H1 (cell line): ENCODE measurements around the gene ZNF366. TPM values are rescaled to one million over a fixed set of nuclear protein-coding genes. Genes with fewer than 3 reads are reported as not detected.

Experiments
- CBX8 ChIP-seq: fragments of 300-800, 300-1000 bp; sonication (generic); IDR thresholded peaks from 2 replicates; pipeline ENCODE4 v1.7.1; 2016; ENCODE audit warnings: low read depth, low read length, borderline replicate concordance
- CREB1 ChIP-seq: IDR thresholded peaks from 2 replicates; pipeline ENCODE4 v1.6.1; 2012; ENCODE audit warnings: inconsistent platforms
- E2F6 ChIP-seq: IDR thresholded peaks from 2 replicates; pipeline ENCODE4 v1.6.1; 2012; ENCODE audit warnings: inconsistent platforms
- KDM5A ChIP-seq: fragments of 200-600 bp; IDR thresholded peaks from 2 replicates; pipeline ENCODE4 v1.7.1; 2012; ENCODE audit warnings: mild to moderate bottlenecking, low read length, inconsistent platforms, mixed read lengths
- MAX ChIP-seq: IDR thresholded peaks from 2 replicates; pipeline ENCODE4 v1.6.1; 2012; ENCODE audit warnings: inconsistent platforms
- NANOG ChIP-seq: IDR thresholded peaks from 2 replicates; pipeline ENCODE4 v1.6.1; 2011; ENCODE audit warnings: low read length, low read depth, mild to moderate bottlenecking, inconsistent platforms; ENCODE audit not compliant: insufficient read depth, poor library complexity, severe bottlenecking
- SIX5 ChIP-seq: IDR thresholded peaks from 2 replicates; pipeline ENCODE4 v1.6.1; 2011; ENCODE audit warnings: mild to moderate bottlenecking, low read depth, low read length
- TAF7 ChIP-seq: optimal IDR thresholded peaks from 2 replicates; pipeline ENCODE3; 2011; ENCODE audit warnings: low read depth, mild to moderate bottlenecking, inconsistent platforms, low read length, moderate library complexity, borderline replicate concordance
- polyA plus RNA-seq, 7 experiments: library from polyadenylated mRNA; depleted of rRNA in 3 of 7; stranded (reverse) in 5 of 7; unstranded in 2 of 7; fragments of >200 nt in 5 of 7; fragments of 200-250 nt in 2 of 7; gene quantifications; 1 replicate in 5 of 7; 2 replicates in 1 of 7; 4 replicates in 1 of 7; pipeline versions ENCODE4 v1.2.1 to v1.2.3, GENCODE V29; 2011 to 2013; ENCODE audit warnings: missing spikeins in 2 of 7, mixed read lengths in 2 of 7
- total RNA-seq: library from RNA; stranded (reverse); fragmentation: NEBNext Ultra II Directional; extraction: Animal tissue kit (Norgen Biotek cat#: 25700); gene quantifications from 2 replicates; pipeline ENCODE4 v1.2.1, GENCODE V29; 2021

The ZNF366 gene
- total and polyA plus RNA-seq, 2 of the 8 experiments (the other 6 are each of a cell fraction or from before 2014, with no cell fraction given) = not detected

- no peak for TF ChIP-seq E2F6
- TF ChIP-seq NANOG = no peak
- no peak for TF ChIP-seq CBX8
- TF ChIP-seq KDM5A = no peak
- no peak for TF ChIP-seq SIX5
- no peak for TF ChIP-seq CREB1
- TF ChIP-seq MAX = no peak
- TF ChIP-seq TAF7 = no peak
Measured at GRCh38 chr5:72506158-72506549, 1.1 kb downstream of the ZNF366 start (continued).
